ENCODE measurements around the gene DBH. TPM values are rescaled to one million over a fixed set of nuclear protein-coding genes. Genes with fewer than 3 reads are reported as not detected.

DBH gene
- total RNA-seq, 4 donors from 2014 or later: not detected

DNA sequence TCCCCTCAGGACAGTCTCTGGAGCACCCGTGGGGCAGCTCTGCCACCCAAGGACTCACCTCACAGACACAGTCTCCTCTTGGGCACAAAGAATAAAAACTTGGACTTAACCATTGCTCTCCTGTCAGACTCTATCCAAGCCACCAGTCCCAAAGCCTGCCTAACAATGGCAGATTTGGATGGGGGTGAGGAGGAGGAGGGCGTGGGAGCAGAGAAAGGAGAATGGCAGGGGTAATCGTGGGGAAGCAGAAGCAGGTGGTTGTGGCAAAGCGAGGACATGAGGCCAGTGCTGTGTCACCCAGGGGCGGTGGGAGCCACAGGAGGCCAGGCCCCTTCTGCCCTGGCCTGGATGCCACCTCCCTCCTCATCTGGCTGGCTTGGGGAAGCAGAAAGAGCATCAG is 21.5 kb upstream of the DBH start:
- Histone ChIP-seq H3K4me1 (no peaks in the 10 kb centered on the region), H3K27ac (no peak overlapping the region), H3K9me3 (no peaks in the 10 kb centered on the region), H3K4me3 (no peak overlapping the region), H3K27me3 (peaks cover 0 to 99% (median 5%) of the 10 kb centered on the region in 4 donors), H3K36me3 (no peaks in the 10 kb centered on the region)
- intact Hi-C loops (cut with DNase I): no loop called here
- 38 to 51% methylated on average over 4 to 5 of the region's 5 CpGs for WGBS, 2 donors
- TF ChIP-seq CTCF (IDR thresholded peaks at IDR 0.05): no peak
- TF ChIP-seq POLR2A (IDR thresholded peaks at IDR 0.05): no peak
- DNase-seq: no peak

DNA sequence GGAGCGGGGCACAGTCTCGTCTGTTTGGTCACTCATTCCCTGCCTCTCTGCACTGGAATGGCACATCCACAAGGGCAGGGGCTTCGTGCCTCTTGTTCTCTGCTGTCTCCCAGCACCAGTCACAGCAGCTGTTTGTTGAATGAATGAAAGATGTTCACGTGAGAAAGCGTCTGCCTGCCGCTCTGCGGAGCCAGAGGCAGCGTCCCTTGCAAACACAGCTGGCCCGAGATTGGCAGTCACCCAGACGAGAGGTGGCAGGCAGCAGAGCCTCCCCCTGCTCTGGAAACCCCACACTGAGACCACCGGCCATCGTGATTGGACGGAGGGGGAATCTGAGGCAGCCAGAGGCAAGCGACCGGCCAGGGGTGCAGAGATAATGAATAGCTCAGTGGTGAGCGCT is 21.0 kb upstream of the DBH start:
- intact Hi-C loops (cut with DNase I): no loop called here
- no peak for DNase-seq

DNA sequence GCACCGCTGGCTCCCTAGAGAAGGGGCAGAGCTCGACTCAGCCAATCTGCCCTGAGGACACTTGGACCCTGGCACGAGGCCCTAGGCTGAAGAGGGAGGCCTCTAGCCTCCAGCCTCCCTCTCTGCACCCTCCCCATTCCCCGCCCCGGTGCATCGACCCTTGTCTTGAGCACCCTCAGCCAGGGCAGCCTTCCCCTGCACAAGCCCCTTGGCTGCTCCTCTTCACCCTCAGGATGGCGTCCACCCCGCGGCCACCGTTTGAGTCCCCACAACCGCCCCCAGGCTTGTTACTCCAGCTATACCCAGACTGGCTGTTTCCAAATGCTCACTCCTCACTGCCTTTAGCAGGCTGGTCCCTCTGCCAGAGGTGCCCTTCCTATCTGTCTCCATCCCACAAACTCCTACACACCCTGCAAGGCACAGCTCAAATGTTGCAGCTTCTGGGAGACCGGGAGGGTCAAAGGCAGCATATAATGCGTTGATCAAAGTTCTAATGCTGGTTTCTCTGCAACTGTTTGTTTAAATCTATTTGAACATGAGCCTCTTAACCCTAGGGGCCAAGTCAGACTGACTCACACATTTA is 20.5 kb upstream of the DBH start:
- H3K36me3 ChIP-seq: no peaks in the 10 kb centered on the region
- TF ChIP-seq CTCF (IDR thresholded peaks at IDR 0.05): no peak
- TF ChIP-seq POLR2A (IDR thresholded peaks at IDR 0.05): no peak
- intact Hi-C loops (cut with DNase I): no loop called here
- no peaks in the 10 kb centered on the region for H3K4me1 ChIP-seq
- H3K9me3 ChIP-seq: no peaks in the 10 kb centered on the region
- no peak for DNase-seq
- peaks cover 0 to 98% (median 4%) of the 10 kb centered on the region in 4 donors for H3K27me3 ChIP-seq
- no peak overlapping the region for H3K4me3 ChIP-seq
- WGBS, 2 donors: 66 to 81% methylated on average over 10 to 13 of the region's 13 CpGs
- no peak overlapping the region for H3K27ac ChIP-seq

More for the DNA sequence above, 21.0 kb upstream of the DBH start:
- H3K27me3 ChIP-seq: peaks cover 0 to 98% (median 4%) of the 10 kb centered on the region in 4 donors
- H3K9me3 ChIP-seq: no peaks in the 10 kb centered on the region
- no peaks in the 10 kb centered on the region for H3K4me1 ChIP-seq
- WGBS, 2 donors: 0 to 51% methylated on average over 1 to 8 of the region's 16 CpGs
- no peaks in the 10 kb centered on the region for H3K36me3 ChIP-seq
- H3K27ac ChIP-seq: no peak overlapping the region
- no peak overlapping the region for H3K4me3 ChIP-seq
- TF ChIP-seq CTCF (IDR thresholded peaks at IDR 0.05) (no peak), POLR2A (IDR thresholded peaks at IDR 0.05) (no peak)

DNA sequence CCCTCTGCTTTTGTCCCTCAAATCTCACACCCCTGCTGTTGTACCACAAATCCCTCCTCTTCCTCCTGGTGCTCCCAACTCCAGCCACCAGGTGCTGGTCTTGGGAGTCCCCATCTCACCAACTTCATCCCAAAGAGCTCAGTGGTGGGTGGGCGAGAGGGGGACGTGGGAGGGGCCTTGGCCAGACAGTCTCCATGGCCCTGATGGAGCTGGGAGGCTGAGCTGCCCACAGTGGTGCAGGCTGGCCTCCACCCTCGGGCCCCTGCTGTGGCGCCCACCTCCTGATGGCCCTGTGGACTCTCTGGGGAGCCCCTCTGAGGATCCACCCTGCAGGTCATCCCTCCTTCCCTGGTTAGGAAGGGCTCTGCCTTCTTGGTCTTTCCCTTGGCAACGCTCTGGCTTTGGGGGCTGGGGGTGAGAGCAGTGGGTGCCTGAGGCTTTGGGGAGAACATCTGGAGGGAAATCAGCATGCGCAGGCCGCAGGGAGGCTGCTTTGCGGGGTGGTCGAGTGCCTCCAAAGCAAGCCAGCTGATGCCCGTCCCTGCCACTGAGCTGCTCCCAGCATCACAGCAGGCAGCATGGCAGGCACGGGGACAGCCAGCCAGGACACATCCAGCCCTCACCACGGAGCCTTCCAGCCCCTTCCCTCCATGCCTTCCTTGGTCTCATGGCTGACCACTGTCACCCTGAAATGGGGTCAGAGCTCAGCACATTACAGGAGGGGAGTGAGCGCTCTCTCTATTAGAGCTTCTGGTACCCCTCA is 19.3 kb upstream of the DBH start:
- no peak for DNase-seq
- no peak overlapping the region for H3K4me3 ChIP-seq
- H3K36me3 ChIP-seq: no peaks in the 10 kb centered on the region
- peaks cover 0 to 96% (median 4%) of the 10 kb centered on the region in 4 donors for H3K27me3 ChIP-seq
- TF ChIP-seq CTCF (IDR thresholded peaks at IDR 0.05): no peak
- TF ChIP-seq POLR2A (IDR thresholded peaks at IDR 0.05): no peak
- intact Hi-C loops (cut with DNase I): no loop called here
- WGBS, 2 donors: 37 to 66% methylated on average over 4 to 5 of the region's 13 CpGs
- H3K4me1 ChIP-seq: no peaks in the 10 kb centered on the region
- no peaks in the 10 kb centered on the region for H3K9me3 ChIP-seq
- H3K27ac ChIP-seq: no peak overlapping the region

- no peaks in the 10 kb centered on the region for H3K36me3 ChIP-seq
- no peak overlapping the region for H3K4me3 ChIP-seq
- H3K4me1 ChIP-seq: no peaks in the 10 kb centered on the region
- H3K9me3 ChIP-seq: no peaks in the 10 kb centered on the region
- H3K27ac ChIP-seq: no peak overlapping the region
- peaks cover 0 to 96% (median 4%) of the 10 kb centered on the region in 4 donors for H3K27me3 ChIP-seq
- intact Hi-C loops (cut with DNase I): no loop called here
- DNase-seq: no peak
- TF ChIP-seq CTCF (IDR thresholded peaks at IDR 0.05) (no peak), POLR2A (IDR thresholded peaks at IDR 0.05) (no peak)
- WGBS, 2 donors: 77 to 79% methylated on average over 10 of the region's 10 CpGs
Measured at GRCh38 chr9:133618726-133619125, 17.4 kb upstream of the DBH start.

Data from esophagus squamous epithelium (tissue), 5 donors.